Head of caudate nucleus (tissue), 42 donors: ENCODE measurements around the gene AHNAK.
A peak's percentile ranks its signal among the peaks of the same experiment; 100 is the strongest.
"Not testable (repeated sequence)": the region's sequence is repeated elsewhere in the genome, so short reads cannot be mapped to it uniquely, and the experiment has no call there.

ENCODE experiments used
- DNase-seq, 42 donors: peaks; one replicate each; pipeline versions ENCODE4 v3.0.0 to v3.0.0-alpha.2; 2020 to 2021; ENCODE audit warnings: mixed read lengths in 7 of 42
- intact Hi-C: fragments of 100-400 bp; cut with DNase I; formaldehyde crosslinking; loops from one replicate; pipeline ENCODE4 v1.15.0; 2022

Gene AHNAK

DNA sequence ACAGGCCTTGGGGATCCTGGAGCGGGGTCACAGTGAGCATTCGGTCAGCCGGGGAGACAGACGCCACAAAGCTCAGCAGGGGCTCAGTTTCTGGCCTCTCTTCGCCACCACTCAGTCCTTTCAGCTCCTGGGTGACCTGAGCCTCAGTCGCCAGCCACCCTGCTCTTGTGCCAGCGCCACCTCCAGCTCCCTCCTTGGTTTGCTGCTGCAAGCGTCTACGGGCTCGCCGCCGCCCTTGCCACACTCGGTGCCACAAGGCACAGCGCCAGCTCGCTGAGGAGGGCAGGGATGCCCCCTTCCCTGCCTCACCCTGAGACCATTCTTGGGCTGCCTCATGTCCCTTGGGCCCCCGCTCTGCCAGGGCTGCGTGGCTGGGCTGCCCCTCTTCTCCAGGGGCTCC is 28.6 kb upstream of the AHNAK start:
- intact Hi-C loops, result no loop called here

DNA sequence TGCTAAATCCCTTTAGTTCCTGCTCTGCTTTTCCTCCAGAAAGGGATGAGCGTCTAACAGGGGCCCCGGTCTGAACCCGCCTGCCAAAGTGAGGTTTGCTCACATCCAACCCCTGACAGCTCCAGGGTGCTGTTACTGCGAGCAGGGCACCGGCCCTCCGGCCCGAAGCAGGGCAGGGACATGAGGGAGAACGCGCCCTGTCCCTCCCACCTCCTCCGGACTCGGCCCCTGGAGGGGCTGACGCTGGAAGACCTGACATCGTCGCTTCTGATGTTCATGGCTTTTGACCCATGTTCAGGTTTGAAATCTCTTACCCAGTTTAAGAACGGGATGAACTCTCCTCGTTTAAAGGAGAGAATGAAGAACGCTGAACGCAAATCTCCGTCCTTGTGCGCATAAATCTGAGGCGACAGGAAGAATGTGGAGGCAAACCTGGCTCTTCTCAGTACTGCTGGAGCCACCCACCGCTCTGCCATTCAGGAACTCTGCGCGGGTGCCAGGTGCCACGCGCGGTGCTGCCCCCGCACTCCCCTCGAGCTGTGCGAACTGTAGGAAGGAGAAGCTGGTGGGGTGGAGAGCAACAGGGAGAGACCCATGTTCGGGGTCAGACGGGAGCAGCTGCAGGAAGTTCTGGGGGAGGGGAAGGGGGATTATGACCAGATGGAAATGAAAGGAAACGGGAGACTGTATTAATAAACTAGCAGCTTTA is 27.9 kb upstream of the AHNAK start:
- peak; percentile 47 to 93 (median 80) for DNase-seq
- intact Hi-C loops, result no loop called here

More for the DNA sequence above, 28.6 kb upstream of the AHNAK start:
- peak in 1 of 42 donors; percentile 47 for DNase-seq

DNA sequence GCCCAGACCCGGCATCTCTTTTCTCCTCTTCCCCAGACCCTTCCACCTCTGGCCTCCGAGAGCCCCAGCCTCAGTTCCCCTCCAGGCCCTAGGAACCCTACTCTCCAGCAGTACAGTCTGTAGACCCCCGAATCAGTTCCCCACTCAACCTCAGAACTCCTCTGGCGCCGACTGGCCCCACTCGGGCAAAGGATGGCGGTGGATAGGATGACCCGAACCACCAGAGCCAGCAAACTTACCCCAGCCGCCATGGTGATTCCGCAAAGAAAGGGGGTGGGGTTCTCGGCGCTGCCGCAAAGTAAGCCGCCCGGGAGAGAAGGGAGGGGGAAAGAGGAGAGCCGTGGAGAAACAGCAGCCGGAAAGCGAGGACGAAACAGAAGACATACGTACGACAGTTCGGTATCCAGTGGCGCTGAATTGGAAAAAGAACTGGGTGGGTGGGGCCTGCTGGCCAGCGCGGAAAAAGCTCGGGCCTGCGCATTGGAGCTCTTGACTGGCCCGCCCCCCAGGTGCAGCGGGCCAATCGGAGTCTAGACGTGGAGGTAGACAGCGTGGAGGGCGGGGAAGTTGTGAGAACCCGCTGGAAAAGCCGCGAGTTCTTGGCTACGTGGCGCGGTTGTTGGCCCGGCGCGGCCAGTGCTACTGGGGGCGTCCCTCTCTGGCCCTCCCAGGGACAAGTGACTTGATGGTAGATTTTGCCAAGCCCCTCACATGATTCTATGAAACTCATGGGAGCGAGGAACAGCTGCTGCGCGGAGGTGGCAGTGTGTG is 27.2 kb upstream of the AHNAK start, which contains the start of gene EEF1G:
Gene EEF1G (minus strand): TSS at position 300 of the 771 bp plus-strand sequence. CDS start 49 bp downstream, at position 251.
- intact Hi-C loops, result no loop called here

DNA sequence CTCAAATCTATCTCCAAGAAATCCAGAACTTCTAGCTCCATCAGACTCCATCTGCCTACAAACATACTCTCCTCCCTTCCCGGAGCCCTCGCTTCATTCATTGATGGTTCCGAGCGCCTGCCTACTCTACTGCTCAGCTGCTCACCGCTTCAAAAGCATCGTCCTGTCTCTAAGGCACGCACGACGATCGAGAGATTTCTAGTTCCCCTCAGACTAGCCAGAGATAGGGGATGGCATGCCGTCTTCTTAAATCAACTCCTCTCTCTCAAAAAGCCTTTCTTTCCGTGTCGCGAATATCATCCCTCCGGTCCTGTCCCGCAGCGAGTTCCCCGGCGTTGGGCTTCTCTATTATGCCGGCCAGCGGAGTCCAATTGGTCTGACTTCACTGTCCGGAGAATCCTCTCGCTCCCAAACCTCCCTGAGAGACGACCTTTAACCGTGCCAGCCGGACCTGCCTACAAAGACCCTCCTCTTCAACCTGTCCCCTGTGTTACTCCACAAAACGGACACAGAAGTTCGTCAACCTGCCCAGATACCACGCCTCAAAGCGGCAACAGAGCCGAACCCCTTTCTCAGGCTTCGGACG is 26.5 kb upstream of the AHNAK start:
- intact Hi-C loops, result no loop called here
- DNase-seq, result peak in 15 of 42 donors; percentile 16 to 62 (median 45)

More for the DNA sequence above, 27.2 kb upstream of the AHNAK start, which contains the start of gene EEF1G:
- peak; percentile 96 to 99 (median 98) for DNase-seq

DNA sequence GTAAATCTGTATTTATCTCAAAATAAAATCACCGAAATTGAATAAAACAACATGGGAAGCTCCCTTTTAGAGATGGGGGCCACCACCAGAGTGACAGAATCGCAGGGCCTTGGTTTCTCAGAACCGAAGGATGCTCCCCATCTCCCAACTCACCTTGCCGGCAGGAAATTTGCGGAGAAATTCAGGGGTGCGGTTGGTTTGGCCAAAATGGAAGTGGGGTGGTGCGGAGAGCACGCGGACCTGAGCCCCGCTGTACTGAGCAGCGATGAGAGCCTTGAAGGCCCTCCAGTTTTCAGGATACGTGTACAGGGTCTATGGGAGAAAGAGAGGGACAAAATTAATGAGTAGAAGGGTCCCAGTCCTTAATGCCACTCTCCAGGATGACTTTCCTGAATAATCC is 25.8 kb upstream of the AHNAK start:
- intact Hi-C loops, result no loop called here
- DNase-seq, result no peak

DNA sequence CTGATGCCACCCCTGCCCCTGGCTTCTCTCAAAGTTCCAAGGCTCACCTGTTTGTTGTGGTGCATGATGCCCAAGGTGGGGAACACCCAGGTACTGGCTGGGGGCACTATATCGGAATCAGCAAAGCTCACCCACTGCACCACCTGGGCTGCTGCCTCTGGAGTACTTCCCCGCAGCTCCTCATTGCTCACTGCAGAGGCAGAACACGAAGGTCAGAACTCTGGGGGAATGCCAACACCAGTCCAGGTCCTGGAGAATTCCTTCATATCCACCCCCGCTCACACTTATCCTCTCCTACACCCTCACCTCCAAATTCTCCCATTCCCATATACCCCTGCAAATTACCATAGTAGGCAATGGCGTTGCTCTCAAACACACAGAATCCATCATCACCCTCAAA is 24.9 kb upstream of the AHNAK start:
- intact Hi-C loops, result not testable (repeated sequence)

DNA sequence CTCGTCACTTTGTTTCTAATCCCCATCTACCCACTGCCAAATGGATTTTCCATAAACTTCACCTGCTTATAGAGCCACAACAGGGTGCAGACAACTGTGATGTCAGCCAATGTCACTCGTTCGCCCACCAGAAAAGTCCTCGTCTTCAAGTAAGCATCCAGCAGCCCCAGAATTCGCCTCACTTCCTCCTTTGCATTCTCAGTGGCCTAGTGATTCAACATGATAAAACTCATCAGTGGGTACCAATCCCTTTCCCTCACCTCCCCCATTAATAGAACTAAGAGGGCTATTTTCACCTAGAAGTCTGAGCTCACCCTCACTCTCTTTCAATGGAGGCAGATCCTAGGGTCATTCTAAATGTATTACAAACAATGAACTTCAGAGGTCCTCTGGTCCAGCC is 24.3 kb upstream of the AHNAK start:
- DNase-seq, intact Hi-C loops: not testable (repeated sequence)

More for the DNA sequence above, 24.9 kb upstream of the AHNAK start:
- DNase-seq, result not testable (repeated sequence)

DNA sequence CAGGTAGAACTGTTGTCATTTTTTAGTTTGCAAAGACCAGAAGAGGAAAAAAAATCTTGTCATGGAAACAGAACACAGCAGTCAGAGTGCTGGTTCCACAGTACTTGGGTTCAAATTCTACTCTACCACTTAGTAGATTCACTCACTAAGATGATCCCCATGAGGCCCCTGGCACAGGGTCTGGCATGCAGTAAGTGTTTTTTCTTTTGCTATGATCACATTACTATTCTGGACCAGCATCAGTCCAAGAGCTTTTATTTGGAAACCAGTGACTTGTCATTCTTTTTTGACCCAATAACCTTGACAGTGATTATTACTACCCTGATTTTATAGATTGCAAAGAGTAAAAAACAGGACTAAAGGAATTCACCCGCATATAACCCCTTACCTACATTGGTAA is 23.0 kb upstream of the AHNAK start:
- intact Hi-C loops, result no loop called here
- DNase-seq, result no peak

DNA sequence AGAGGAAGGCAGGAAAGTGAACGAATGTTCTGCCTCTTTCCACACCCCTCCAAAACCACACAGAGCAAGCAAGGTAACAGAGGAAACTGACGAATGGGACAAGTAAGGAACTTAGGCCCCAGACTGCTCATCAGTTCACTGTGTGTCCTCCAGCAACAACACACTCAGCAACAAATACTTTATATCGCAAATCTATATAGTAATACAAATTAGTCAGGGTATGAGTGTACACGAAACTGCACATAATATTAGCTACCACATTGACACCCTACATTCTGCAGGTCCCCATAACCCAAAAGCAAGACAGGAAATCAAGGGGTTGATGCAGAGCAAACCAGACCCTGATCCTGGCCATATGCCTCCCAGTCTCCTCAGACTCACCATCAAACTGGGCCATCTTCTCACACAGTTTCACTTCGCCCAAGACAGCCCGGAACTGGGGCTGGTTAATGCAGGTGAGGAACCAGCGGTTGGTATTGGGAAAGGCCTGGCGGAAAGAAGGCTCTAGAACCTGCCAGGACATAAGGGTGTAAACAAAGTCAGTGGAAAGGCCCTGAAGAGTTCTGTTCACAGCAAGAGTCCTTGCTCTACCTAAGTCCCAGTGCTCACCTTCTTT is 20.5 kb upstream of the AHNAK start:
- intact Hi-C loops, result no loop called here
- DNase-seq, result no peak

DNA sequence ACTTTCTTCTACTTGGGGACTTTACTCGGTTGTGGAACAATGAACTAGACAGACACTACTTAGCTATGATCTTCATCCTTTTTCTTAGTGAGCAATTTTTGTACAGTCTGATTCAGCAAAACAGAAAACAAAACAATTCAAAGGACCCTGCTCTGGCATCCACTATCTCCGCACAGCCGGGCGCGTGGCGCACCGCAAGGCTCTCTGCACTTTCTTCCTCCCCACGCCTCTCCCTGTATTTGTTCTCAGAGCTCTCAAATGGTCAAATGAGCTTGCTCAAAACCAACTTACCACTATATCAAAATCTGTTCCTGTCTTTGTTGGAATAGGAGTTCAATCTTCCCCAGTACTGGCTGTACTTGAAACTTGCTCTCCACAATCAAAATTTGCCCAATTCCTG is 19.6 kb upstream of the AHNAK start:
- intact Hi-C loops, result no loop called here
- no peak for DNase-seq

DNA sequence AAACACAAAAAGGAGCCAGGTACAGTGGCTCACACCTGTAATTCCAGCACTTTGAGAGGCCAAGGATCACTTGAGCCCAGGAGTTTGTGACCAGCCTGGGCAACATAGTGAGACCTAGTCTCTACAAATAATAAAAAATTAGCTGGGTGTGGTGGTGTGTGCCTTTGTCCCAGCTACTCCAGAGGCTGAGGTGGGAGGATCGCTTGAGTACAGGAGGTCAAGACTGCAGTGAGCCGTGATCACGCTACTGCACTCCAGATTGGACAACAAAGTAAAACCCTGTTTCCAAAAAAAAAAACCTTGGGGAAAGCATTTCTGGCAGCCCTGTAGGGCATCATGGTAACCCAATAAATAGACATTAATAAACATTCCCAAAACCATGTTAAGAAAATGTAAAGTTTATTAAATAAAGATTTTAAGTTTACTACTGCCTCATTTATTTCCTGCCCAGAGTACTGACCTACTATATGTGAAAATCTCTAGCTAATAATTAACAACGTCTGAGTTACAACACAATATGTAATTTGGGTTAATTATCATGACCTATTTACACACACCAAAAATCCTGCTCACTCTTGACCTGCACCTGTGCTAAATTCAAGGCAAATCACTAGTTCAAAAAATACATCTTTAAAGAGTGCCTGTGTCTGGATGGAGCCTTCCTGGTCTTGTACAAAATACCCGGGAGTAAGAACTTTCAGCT is 18.6 kb upstream of the AHNAK start:
- no peak for DNase-seq
- intact Hi-C loops, result no loop called here

DNA sequence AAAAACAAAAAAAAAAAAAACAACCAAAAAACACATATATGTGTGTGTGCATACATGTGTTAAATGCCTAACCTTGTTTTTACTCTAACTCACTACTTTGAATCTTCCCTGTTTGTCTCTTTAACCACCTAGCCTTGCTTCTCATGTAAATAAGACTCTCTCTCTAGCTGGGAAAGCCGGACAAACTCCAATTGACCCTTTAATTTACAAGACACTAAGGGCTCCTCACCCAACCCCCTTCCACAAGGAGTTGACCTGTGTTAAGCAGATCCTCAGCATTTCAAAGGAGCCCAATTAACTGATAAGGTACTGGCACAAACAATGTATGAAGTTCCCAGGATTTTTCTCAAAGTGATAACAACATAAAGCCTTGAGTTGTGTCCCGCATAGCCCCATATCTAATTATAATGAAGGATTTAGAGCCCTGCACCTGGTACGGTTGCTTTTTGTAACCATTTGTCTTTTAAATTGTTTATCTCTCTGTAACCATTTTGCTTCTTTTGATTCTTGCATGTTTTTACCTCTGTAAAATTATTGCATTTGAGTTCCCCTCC is 15.1 kb upstream of the AHNAK start:
- DNase-seq, intact Hi-C loops: not testable (repeated sequence)

DNA sequence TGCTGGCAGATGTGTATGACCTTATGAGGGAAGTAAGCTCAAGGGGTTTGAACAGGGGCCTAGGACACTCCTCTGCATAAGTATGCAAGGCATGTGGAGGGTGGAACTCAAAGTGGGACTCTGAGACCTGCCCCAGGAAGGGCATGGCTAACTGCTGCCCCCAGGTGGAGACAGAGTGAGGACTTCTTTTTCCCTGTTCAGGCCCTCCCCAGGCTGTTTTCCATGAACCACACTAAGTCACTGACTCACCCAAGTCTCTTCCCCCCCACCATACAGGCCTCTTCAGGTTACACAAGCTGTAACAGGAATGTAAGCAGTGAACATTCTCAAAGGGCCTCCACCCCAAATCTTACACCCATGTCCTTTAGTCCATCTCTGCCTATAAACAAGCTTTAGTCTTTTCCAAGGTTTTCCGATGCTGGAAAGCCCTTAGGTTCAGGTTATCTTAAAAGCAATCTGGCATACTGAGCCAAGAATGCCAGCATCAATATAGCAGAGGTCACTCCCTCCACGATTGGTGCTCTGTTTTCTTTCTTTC is 14.0 kb upstream of the AHNAK start:
- intact Hi-C loops, result no loop called here
- DNase-seq, result peak in 38 of 42 donors; percentile 43 to 88 (median 72)

DNA sequence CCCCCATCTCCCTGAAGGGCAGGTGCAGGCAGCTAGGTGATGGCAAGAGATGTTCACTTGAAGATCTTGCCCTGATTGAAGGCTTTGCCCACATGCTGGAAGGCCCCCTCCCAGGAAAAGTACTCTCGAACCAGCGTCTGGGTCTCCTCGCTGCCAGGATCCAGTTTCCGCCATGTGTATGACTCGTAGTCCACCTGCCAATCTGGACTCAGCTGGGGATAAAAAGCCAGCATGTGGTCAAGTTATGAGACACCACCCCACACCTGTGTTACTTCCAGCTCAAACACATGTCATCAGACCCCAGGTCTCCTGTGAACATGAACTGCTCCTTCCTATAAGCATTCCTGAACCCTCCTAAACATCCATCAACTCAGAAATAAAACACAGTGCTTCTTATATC is 13.0 kb upstream of the AHNAK start:
- intact Hi-C loops, DNase-seq: not testable (repeated sequence)

DNA sequence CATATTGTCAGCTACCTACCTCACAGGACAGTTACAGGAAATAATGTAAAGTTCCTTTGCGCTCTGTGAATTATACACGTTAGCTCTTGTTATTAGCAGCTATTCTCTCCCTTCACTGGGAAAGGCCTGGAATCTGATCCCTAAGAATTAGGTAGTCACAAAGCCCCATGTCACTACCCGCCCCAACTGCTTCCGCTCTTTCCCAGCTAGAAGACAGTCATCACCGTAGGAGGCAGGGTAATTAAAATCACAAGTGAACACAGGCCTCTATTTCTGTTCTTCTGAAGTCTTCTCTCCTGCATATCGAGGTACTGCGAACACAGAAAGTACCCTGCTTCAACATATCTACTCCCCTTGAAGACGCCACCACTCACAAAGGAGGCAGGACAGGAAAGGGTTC is 12.6 kb upstream of the AHNAK start:
- peak in 29 of 42 donors; percentile 39 to 88 (median 65) for DNase-seq
- intact Hi-C loops, result no loop called here

DNA sequence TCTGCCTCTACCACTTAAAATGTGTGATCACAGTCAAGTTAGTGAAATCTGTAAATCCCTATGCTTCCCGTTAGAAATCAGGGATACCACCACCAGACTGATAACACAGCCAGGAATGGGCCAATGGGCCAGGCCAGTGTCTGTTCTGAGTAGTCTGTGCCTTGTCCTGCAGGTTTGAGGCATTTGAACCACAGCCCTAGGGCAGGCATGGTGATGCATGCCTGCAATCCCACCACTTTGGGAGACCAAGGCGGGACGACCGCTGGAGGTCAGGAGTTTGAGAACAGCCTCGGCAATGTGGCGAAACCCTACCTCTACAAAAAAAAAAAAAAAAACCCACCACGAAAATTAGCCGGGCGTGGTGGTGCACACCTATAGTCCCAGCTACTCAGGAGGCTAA is 12.1 kb upstream of the AHNAK start:
- no peak for DNase-seq
- intact Hi-C loops, result no loop called here

DNA sequence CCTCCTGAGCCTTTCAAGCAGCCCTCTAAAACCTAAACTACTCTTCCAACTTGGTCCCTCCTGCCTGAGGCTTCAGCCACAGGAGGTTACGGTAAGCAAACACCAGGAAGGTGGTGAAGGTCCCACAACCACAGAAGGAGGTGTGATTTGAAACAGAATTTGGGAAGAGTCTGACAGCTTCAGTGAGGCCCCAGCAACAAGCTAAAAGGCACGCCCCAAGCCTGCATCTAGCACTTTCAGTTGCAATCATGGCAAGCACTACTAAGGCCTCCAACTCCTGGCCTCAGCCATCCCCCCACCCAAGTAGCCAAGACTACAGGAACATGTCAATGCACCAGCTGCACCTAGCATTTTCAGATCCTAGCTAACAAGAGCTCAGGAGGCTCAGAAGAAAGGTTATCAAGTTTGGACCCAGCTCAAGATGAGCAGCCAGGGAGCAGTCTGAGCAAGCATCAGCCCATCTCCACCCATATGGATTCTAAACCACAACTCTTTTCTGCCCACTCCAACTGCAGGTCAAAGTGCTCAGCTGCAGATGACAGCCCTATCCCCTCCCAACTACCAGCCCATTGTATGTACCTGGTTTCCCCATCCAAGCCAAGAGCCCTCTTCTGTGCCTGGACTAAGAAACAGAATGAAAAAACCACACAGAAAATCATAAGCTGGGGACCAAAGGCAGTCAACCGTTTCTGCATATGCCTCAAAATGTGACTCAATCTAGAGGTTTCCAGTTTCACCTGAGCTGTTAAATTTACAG is 10.4 kb upstream of the AHNAK start:
- DNase-seq, result no peak
- intact Hi-C loops, result no loop called here
